PC-9 (cell line): ENCODE data around the gene LLCFC1.

Experiments used
- EZH2 ChIP-seq: fragments of 200-600 bp; sonication (generic); IDR thresholded peaks from 2 replicates; pipeline ENCODE4 v1.8.0; 2017; ENCODE audit warnings: antibody characterized with exemption, low read depth
- TF ChIP-seq, protein P1 (sequence below): fragments of 200-600 bp; sonication (generic); conservative IDR thresholded peaks from 2 replicates; pipeline ENCODE4 v1.6.1; 2017; ENCODE audit warnings: mixed run types, antibody characterized with exemption, mild to moderate bottlenecking, moderate library complexity

DNA sequence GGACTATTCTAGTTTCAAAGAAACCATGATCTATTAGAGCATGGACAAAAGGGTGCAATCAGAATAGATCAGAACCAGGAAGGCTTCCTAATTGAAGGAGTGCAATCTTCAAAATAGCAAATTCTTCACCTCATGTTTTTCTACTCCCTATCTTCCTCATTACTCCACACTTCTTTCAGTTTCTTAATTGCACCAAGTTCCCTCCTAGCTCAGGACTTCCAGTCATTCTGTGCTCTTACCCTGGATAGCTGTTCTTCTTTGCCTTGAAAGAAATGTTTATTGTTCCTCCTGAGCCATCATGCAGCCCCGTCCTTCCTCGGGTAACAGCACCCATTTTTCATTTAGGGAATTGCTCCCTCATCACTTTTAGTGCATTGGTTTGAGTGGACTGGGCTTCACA lies 28.8 kb upstream of the LLCFC1 start:
- TF ChIP-seq, protein P1, sequence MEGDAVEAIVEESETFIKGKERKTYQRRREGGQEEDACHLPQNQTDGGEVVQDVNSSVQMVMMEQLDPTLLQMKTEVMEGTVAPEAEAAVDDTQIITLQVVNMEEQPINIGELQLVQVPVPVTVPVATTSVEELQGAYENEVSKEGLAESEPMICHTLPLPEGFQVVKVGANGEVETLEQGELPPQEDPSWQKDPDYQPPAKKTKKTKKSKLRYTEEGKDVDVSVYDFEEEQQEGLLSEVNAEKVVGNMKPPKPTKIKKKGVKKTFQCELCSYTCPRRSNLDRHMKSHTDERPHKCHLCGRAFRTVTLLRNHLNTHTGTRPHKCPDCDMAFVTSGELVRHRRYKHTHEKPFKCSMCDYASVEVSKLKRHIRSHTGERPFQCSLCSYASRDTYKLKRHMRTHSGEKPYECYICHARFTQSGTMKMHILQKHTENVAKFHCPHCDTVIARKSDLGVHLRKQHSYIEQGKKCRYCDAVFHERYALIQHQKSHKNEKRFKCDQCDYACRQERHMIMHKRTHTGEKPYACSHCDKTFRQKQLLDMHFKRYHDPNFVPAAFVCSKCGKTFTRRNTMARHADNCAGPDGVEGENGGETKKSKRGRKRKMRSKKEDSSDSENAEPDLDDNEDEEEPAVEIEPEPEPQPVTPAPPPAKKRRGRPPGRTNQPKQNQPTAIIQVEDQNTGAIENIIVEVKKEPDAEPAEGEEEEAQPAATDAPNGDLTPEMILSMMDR = no peak
- TF ChIP-seq EZH2 = no peak
